Activated CD4-positive, alpha-beta T cell treated with anti-CD3 and anti-CD28 coated beads for 24 hours (primary cell): ENCODE results near the gene OXTR.

Source experiments
- DNase-seq, 2 donors: peaks; one replicate each; pipeline ENCODE4 v3.0.0-alpha.2; 2020; ENCODE audit warnings: low read depth in 2 of 2

OXTR gene

GRCh38 chr3:8767667-8768363 lies 1.6 kb downstream of the OXTR start:
- DNase-seq, result peak in 1 of 2 donors; percentile 7

- DNase-seq, result no peak
These were observed 2.2 kb downstream of the OXTR start for GRCh38 chr3:8767256-8767666.

GRCh38 chr3:8766148-8766547 lies 3.3 kb downstream of the OXTR start:
- DNase-seq, result no peak

GRCh38 chr3:8765528-8765927 lies 3.9 kb downstream of the OXTR start:
- no peak for DNase-seq

GRCh38 chr3:8764528-8764927 lies 4.9 kb downstream of the OXTR start:
- DNase-seq, result no peak

DNA sequence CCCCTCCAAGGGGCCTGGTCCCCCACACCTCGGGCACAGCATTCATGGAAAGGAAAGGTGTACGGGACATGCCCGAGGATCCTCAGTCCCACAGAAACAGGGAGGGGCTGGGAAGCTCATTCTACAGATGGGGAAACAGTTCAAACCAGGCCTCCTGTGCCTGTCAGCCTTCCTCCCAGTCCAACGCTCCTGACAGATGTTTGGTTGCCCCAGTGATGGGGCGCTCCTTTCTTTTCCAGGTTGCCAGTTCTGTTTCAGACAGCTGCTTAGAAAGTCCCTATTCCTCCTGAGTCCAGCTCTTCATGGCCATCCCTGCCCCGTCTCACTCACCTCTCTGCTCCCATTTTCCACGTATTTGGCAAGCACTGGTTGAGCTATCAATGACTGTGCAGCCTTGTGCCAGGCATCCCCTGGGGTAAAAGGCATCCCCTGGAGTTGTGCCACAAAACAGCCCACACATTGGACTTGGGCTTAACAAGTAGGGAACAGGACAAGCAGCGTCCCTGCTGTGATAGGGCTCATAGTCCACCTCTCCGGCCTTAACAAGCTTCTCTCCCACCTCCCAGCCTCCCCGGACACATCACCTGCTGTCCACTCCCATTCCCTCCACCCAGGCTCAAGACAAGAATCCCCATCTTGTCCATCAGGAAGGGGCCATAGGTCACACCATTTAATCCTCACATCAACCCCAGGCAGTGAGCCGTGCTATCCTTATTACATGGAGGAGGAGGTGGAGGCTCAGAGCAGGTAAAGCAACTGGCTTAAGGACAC lies 6.6 kb downstream of the OXTR start:
- no peak for DNase-seq

DNA sequence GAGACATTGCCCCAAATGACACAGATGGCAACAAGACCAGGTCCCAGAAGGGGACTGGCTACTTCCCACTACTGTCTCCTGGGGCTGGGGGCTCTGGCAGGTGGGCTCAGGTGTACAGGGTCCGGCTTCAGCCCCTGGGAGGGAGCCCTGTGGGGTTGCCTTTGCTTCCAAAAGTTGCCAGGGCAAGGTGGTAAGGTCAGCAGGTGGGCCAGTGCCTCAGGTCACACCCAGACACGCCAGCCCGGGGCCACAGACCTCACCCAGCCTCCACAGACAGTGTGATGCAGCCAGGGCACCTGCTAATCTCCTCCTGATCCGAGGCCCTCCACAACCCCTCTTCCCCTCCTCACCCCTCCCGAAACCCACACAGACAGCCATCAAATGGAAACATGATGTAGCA lies 7.5 kb downstream of the OXTR start:
- DNase-seq, result no peak

- DNase-seq, result no peak
These were observed 8.9 kb downstream of the OXTR start for GRCh38 chr3:8760506-8760905.

GRCh38 chr3:8760091-8760490 lies 9.3 kb downstream of the OXTR start:
- DNase-seq, result no peak

DNA sequence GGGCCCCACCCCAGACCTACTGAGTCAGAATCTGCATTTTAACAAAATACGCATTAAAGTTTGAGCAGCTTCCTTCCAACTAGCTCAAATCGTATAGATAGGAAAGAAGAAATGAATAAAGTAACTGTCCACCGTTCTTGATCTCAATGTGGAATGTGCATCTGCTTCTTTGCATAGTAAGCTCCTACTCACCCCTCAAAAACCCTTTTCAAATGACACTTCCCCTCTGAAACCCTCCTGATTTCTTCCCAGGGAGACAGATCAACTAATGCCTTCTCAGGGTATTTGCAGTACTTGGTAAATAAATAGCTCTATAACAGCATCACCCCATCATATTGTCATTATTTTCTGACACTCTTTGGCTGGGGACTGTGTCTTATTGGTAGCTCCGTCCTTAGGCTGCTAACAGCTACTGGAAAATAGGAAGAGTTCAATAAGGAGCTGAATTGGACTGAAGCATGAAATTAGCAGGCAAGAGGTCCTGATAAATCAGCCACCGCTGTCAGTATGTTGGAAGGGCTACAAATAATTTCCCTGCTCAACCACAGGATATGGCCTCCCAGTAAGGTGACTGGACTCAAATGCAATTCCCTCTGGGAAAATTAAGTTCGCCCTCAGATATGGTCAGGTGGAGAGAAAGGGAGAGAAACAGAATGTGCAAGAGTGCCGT lies 10.2 kb downstream of the OXTR start:
- DNase-seq, result no peak

DNA sequence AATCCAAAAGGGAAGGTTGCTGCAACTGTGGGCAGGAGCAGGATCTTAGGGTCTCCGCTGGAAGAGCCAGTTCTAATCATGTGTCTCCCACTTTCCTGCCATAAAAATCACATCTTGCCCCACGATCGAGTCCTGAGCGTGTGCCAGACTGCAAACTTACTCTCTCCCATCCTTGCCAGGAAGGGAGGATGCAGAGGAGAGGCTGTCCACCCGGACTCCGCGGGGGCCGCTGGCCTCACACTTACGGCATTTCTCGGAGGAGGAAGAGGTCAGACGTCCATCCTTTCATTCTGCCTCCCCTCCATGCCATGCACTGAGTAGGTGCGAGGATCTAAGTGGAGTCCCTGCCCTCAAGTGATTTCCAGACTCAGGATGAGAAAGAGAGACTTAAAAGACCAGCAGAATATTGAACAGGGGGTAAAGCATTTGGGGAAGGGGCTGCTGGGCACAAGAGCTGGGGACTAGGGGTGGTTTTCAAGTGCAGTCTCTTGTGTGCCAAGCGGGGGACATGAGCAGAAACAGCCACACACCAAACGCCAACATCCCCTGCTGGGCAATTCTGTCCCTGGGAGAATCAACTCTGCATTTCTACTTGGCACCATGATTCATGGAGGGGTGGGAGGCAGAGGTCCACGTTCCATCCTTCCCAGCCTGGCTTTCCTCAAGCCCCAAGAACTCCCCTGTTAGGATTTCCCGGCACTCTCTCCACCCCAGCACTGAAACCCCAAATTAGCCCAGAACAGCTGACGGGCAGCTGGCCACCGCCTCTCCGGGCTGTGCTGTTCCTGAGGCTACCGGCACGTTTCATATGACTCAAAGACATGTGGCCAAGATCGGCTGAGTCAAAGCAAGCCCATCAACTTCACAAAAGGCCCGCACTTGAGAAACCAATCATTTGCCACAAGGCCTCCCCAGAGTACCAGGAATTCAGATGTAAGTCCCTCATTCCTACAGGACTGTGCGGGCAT lies 11.6 kb downstream of the OXTR start:
- no peak for DNase-seq

DNA sequence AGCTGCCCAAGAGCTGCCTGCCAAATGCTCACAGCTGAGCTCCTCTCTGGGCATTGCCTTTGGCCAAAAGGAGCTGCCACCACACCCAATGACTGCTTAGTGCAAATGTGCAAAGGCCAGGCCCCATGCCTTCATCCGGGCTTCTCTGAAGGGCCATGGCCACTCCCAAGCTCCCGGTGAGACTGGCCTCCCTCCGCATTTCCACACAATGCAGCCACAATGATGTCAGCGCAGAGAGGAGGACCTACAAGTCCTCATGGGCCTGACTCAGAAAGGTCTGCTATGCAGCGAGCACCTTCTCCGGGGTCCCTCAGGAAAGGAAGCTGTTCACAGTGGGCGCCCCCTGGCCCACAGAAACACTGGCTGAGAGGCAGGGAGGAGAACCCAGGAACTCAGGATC lies 12.7 kb downstream of the OXTR start:
- no peak for DNase-seq

DNA sequence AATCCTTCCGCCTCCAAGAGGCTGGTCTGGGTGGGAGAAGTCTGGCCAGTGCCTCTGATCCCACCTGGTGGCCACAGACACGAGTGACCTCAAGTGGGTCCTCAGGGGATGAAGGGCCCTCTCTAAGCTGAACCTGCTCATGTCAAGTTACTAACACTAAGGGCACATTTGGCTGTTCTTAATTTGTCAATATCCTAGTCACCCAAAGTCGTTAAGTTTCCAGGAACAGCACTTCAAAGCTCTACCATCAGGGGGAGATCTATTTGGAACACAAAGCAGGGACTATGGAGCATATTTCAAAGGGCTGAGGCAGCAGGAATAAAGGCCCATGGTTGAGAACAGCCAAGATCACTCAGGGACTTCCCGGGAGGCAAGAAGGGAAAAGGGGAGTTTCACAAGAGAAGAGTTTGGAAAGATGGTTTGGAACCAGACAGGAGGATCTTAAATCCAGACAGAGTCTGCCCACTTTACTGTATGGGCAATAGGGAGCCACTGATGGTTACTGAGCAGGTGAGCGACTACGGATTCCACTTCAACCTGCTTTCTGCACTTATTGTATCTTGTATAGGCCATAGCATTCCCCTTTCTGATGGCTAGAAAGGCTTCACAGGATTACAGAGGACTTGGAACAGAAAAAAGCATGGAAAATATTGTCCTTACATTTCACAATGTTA lies 13.7 kb downstream of the OXTR start:
- DNase-seq, result no peak

GRCh38 chr3:8755097-8755496 lies 14.3 kb downstream of the OXTR start:
- DNase-seq, result no peak

- DNase-seq, result no peak
These were observed 16.6 kb downstream of the OXTR start for GRCh38 chr3:8752832-8753231.

- DNase-seq, result no peak
These were observed 20.1 kb downstream of the OXTR start for GRCh38 chr3:8749316-8749715.

GRCh38 chr3:8746780-8747345 lies 22.6 kb downstream of the OXTR start:
- no peak for DNase-seq

- DNase-seq, result no peak
These were observed 23.6 kb downstream of the OXTR start for GRCh38 chr3:8745619-8746370.

- no peak for DNase-seq
These were observed 25.5 kb downstream of the OXTR start for GRCh38 chr3:8743911-8744310.

DNA sequence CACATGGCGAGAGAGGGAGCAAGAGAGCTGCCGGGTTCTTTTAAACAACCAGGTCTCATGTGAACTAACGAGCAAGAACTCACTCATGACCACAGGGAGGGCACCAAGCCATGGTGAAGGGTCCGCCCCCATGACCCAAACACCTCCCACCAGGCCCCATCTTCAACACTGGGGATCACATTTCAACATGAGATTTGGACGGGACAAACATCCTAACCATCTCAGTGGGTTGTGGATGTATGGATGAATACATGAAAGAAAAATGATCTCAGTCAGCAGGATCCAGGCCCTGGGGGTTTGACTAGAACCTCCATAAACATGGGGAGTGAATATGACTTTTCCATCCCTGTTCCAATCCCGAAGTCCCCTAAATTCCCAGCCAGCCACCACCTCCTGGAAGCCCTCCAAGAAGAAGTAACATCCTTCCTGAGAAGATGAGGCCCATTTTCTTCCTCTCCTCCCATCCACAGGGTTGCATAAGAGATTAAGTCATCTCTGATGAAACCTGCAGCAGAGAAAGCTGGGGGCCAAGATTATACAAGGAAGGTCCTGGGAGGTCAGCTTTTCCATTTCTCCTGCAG lies 26.3 kb downstream of the OXTR start:
- DNase-seq, result no peak
